Measurements from ENCODE around the gene HSPBP1. TPM values are rescaled to one million over a fixed set of nuclear protein-coding genes. Genes with fewer than 3 reads are reported as not detected.

The HSPBP1 gene
- total RNA-seq, 2 donors from 2014 or later: 29.0 to 82.3 TPM

DNA sequence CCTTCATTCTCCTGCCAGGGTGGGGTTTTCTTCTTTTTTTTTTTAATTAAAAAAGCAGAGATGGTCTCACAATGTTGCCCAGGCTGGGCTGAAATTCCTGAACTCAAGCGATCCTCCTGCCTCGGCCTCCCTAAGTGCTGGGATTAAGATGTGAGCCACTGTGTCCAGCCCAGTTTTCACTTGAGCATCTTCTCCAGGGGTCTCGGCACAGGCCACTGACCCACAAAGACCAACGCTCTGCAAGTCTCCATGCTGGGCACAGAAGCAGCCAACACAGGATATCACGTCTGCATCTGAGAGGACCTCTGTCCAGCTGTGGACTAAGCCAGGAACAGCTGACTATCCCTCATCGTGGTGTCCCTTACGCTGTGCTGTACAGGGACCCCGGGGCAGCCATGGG lies 41.9 kb downstream of the HSPBP1 start:
- H3K9me3 ChIP-seq: no peaks in the 10 kb centered on the region
- intact Hi-C loops (cut with DNase I): no loop called here
- H3K27me3 ChIP-seq: no peaks in the 10 kb centered on the region
- H3K27ac ChIP-seq: no peak overlapping the region
- peaks cover 45% of the 10 kb centered on the region for H3K36me3 ChIP-seq
- no peak overlapping the region for H3K4me3 ChIP-seq
- no peak for DNase-seq
- H3K4me1 ChIP-seq: no peaks in the 10 kb centered on the region
- TF ChIP-seq, protein P1, sequence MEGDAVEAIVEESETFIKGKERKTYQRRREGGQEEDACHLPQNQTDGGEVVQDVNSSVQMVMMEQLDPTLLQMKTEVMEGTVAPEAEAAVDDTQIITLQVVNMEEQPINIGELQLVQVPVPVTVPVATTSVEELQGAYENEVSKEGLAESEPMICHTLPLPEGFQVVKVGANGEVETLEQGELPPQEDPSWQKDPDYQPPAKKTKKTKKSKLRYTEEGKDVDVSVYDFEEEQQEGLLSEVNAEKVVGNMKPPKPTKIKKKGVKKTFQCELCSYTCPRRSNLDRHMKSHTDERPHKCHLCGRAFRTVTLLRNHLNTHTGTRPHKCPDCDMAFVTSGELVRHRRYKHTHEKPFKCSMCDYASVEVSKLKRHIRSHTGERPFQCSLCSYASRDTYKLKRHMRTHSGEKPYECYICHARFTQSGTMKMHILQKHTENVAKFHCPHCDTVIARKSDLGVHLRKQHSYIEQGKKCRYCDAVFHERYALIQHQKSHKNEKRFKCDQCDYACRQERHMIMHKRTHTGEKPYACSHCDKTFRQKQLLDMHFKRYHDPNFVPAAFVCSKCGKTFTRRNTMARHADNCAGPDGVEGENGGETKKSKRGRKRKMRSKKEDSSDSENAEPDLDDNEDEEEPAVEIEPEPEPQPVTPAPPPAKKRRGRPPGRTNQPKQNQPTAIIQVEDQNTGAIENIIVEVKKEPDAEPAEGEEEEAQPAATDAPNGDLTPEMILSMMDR (IDR thresholded peaks at IDR 0.05): no peak
- no peak overlapping the region for H3K9ac ChIP-seq (ENCODE audit: low read depth in 2 of 2, low read length in 2 of 2)

DNA sequence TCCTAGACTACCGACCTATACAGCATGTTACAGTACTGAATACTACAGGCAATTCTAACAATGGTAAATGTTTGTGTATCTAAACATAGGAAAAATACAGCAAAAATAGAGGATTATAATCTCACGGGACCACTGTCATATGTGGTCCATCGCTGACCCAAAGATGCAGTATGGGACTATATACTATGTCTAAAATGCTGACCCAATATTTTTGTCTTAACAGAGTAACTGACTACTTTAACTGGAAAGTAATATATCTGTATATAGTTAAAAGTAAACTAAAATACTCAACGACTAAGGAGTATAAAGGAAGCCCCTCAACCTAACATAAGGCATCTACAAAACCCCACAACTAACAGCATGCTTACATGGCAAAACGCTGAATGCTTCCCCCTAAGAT lies 46.9 kb downstream of the HSPBP1 start:
- DNase-seq: no peak
- Histone ChIP-seq H3K36me3 (peaks cover 28% of the 10 kb centered on the region), H3K9me3 (no peaks in the 10 kb centered on the region), H3K9ac (ENCODE audit: low read depth in 2 of 2, low read length in 2 of 2) (no peak overlapping the region), H3K27me3 (no peaks in the 10 kb centered on the region), H3K4me1 (no peaks in the 10 kb centered on the region), H3K27ac (no peak overlapping the region), H3K4me3 (no peak overlapping the region)
- intact Hi-C loops (cut with DNase I): no loop called here
- TF ChIP-seq, protein P1 (IDR thresholded peaks at IDR 0.05): no peak

DNA sequence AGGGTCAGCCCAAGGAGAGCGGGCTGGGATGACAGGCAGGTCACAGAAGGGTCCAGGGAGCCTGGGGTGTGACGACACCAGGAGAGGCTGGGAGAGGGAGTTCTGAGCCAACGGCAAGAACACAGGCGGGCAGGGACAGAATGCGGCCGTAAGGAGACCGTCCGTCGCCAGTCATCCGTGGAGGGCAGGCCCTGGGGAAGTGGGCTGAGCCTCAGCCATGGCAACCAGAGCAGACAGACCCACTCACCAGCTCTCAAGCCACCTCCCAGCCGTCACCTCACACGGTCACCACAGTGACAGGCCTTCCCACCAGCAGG lies 47.7 kb downstream of the HSPBP1 start:
- DNase-seq: no peak
- no peak overlapping the region for H3K27ac ChIP-seq

DNA sequence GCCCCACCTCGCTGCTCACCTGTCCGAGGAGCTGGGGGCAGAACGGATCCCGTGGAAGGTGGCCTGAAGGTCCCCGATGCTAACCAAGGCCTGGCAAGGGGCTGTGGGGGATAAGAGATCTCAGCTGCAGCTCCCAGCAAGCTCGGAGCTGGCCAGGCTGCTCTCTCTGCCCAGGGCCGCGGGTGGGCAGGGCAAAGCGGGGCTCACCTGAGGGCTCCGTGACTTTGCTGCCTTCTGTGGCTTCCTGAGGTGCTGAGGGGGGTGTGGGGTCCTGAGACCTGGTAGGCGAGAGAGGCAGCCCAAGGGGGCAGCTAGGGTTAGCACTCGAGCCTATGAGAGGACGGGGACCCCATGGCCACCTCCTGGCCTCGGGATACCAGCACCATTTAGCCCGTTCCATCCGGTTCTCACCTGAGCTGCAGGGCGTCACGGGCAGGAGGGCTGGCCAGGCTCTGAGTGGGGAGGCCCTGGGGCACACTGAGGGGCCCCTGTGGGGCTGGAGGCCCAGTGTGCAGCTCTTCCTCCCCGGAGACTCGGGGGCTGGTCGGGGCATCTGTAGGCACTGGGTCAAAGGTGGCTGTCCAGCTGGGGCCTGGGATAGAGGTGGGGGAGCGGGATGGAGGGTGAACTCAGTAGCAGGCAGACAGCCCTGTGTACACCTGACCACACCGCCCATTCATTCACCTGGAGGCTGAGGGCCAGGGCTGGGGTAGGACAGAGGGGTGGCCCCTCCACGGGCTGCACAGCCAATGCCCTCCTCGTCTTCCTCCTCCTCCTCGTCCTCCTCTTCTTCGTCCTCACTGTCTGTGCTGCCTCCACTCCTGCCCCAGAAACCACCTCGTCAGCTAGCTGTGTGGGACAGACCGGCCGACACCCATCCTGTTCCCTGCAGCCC lies 48.3 kb downstream of the HSPBP1 start:
- H3K27ac ChIP-seq: no peak overlapping the region
- no peak for DNase-seq
- peaks cover 22% of the 10 kb centered on the region for H3K36me3 ChIP-seq
- no peaks in the 10 kb centered on the region for H3K9me3 ChIP-seq
- H3K27me3 ChIP-seq: no peaks in the 10 kb centered on the region
- no peak overlapping the region for H3K4me3 ChIP-seq
- H3K4me1 ChIP-seq: no peaks in the 10 kb centered on the region
- intact Hi-C loops (cut with DNase I): no loop called here
- no peak overlapping the region for H3K9ac ChIP-seq (ENCODE audit: low read depth in 2 of 2, low read length in 2 of 2)
- TF ChIP-seq, protein P1 (IDR thresholded peaks at IDR 0.05): no peak

More for the DNA sequence above, 47.7 kb downstream of the HSPBP1 start:
- H3K4me3 ChIP-seq: no peak overlapping the region
- TF ChIP-seq, protein P1 (IDR thresholded peaks at IDR 0.05): no peak
- no peaks in the 10 kb centered on the region for H3K4me1 ChIP-seq
- intact Hi-C loops (cut with DNase I): no loop called here
- peaks cover 24% of the 10 kb centered on the region for H3K36me3 ChIP-seq
- no peak overlapping the region for H3K9ac ChIP-seq (ENCODE audit: low read depth in 2 of 2, low read length in 2 of 2)
- no peaks in the 10 kb centered on the region for H3K9me3 ChIP-seq
- no peaks in the 10 kb centered on the region for H3K27me3 ChIP-seq

DNA sequence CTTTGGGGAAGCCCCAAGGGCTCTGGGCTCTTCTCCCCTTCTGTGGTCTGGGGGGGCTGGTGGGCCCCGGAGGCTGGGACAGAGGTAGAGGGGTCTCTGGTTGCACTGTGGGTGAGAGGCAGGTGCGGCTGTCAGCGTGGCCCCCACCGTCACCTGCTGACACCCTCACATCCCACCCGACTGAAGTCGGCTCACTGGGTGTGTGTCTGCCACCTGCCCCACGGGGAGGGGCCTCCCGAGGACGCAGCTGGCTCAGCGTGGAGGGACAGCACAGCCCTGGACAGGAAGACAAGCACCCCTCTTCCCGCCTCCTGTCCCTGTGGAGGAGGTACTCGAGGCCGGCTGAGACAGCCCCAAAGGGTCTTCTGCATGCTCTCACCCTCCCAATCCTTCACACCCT lies 49.1 kb downstream of the HSPBP1 start:
- no peaks in the 10 kb centered on the region for H3K4me1 ChIP-seq
- no peak overlapping the region for H3K27ac ChIP-seq

More for the DNA sequence above, 49.1 kb downstream of the HSPBP1 start:
- no peak overlapping the region for H3K4me3 ChIP-seq
- no peak for DNase-seq
- TF ChIP-seq, protein P1 (IDR thresholded peaks at IDR 0.05): no peak
- H3K27me3 ChIP-seq: no peaks in the 10 kb centered on the region
- H3K36me3 ChIP-seq: peaks cover 14% of the 10 kb centered on the region
- intact Hi-C loops (cut with DNase I): no loop called here
- no peaks in the 10 kb centered on the region for H3K9me3 ChIP-seq
- no peak overlapping the region for H3K9ac ChIP-seq (ENCODE audit: low read depth in 2 of 2, low read length in 2 of 2)
